ENCODE measurements around the gene IL17C. TPM values are rescaled to one million over a fixed set of nuclear protein-coding genes. Genes with fewer than 3 reads are reported as not detected.

IL17C gene
- total and polyA plus RNA-seq, 2 donors (not counting 3 experiments of a cell fraction or from before 2014, with no cell fraction given), result 0.17 TPM; not detected in 1

DNA sequence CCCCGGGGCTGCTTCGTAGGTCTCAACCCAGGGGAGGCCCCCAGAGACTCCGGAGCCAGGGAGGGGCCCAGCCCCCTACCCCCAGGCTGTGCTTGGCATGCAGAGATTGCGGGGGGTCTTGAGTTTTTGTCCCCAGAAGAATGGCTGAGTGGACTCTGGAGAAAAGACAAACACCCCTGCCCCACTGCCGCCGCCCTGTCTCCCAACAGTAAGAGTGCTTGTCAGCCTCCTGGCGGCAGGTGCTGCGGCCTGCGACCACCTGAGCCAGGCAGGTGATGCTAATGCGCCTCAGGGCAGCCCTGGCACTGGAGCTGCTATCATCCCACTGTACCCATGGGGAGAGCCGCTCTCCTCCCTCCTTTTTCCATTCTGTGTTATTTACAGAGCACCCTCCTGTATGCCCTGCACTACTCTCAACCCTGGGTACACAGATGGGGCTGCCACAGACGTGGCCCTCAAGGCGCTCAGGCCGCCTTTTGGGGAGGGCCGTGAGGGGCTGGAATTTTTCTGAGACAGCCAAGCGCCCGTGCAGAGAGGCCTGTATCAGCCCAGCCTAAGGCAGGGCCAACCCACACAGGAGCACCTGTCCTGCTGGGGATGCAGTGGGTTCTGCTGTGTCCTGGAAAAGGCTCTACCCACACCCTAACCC is 2.6 kb upstream of the IL17C start:
- FAIRE-seq (no peak), DNase-seq (ENCODE audit: low read depth, low spot score) (no peak)
- POLR2A ChIA-PET, result no interaction called here
- Histone ChIP-seq H3K36me3 (ENCODE audit: control insufficient read depth in 2 of 2, extremely low read depth in 1 of 2, insufficient read depth in 2 of 2, low read length in 2 of 2) (no peaks in the 10 kb centered on the region), H2AFZ (ENCODE audit: low read depth, low read length) (no peak overlapping the region), H3K4me1 (ENCODE audit: control insufficient read depth, extremely low read depth, insufficient read depth, low read length) (peaks cover 8% of the 10 kb centered on the region), H3K4me3 (replicated peaks in 1 of 3; ENCODE audit: insufficient read depth in 1 of 3, low read depth in 1 of 3, low read length in 3 of 3) (no peak overlapping the region), H4K20me1 (replicated peaks; ENCODE audit: control insufficient read depth, extremely low read depth, insufficient read depth, low read length) (no peaks in the 10 kb centered on the region), H3K79me2 (ENCODE audit: control insufficient read depth, insufficient read depth, low read length) (no peaks in the 10 kb centered on the region), H3K27me3 (ENCODE audit: control insufficient read depth in 2 of 2, insufficient read depth in 2 of 2, low read length in 2 of 2) (peaks cover 9 to 19% of the 10 kb centered on the region in 2 experiments), H3K4me2 (ENCODE audit: insufficient read depth, low read length) (no peak overlapping the region), H3K27ac (ENCODE audit: insufficient read depth, low read depth, low read length) (no peak overlapping the region), H3K9me1 (replicated peaks; ENCODE audit: control insufficient read depth, extremely low read depth, insufficient read depth, low read length) (no peaks in the 10 kb centered on the region), H3K9ac (replicated peaks; ENCODE audit: extremely low read depth, insufficient read depth, low read length) (no peak overlapping the region), H3K9me3 (replicated peaks; ENCODE audit: control insufficient read depth, insufficient read depth, low read length) (no peaks in the 10 kb centered on the region)
- intact Hi-C loops (cut with micrococcal nuclease) (loop anchor here (2.0 kb wide), 1 partner anchor 27 kb away; the partner anchor contains the start of gene MVD), dilution Hi-C loops (cut with MboI; ENCODE audit: extremely low pct_ligation_motif_present, low sequenced_read_pairs) (no loop called here)
- CTCF ChIA-PET, result interaction anchor here (1.3 kb wide), 1 partner anchor 49 kb away, joined by 3 read pairs; no protein-coding TSS in a partner anchor
- no peak for TF ChIP-seq POLR2AphosphoS5 (IDR thresholded peaks at IDR 0.05; ENCODE audit: insufficient read depth, low read depth, low read length)
- TF ChIP-seq, protein P1, sequence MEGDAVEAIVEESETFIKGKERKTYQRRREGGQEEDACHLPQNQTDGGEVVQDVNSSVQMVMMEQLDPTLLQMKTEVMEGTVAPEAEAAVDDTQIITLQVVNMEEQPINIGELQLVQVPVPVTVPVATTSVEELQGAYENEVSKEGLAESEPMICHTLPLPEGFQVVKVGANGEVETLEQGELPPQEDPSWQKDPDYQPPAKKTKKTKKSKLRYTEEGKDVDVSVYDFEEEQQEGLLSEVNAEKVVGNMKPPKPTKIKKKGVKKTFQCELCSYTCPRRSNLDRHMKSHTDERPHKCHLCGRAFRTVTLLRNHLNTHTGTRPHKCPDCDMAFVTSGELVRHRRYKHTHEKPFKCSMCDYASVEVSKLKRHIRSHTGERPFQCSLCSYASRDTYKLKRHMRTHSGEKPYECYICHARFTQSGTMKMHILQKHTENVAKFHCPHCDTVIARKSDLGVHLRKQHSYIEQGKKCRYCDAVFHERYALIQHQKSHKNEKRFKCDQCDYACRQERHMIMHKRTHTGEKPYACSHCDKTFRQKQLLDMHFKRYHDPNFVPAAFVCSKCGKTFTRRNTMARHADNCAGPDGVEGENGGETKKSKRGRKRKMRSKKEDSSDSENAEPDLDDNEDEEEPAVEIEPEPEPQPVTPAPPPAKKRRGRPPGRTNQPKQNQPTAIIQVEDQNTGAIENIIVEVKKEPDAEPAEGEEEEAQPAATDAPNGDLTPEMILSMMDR (IDR thresholded peaks at IDR 0.05; ENCODE audit: extremely low read depth in 1 of 2, insufficient read depth in 1 of 2, low read depth in 1 of 2, low read length in 2 of 2), result no peak
- TF ChIP-seq GATA2 (IDR thresholded peaks at IDR 0.05; ENCODE audit: insufficient read depth, insufficient read length, low read depth, low read length), result no peak
- TF ChIP-seq, protein P2, sequence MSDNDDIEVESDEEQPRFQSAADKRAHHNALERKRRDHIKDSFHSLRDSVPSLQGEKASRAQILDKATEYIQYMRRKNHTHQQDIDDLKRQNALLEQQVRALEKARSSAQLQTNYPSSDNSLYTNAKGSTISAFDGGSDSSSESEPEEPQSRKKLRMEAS (IDR thresholded peaks at IDR 0.05; ENCODE audit: insufficient read depth, insufficient read length), result no peak
- TF ChIP-seq EZH2 (IDR thresholded peaks at IDR 0.05; ENCODE audit: borderline replicate concordance, low read depth, low read length, severe bottlenecking), result no peak
- no peak for TF ChIP-seq JUN (IDR thresholded peaks at IDR 0.05; ENCODE audit: borderline replicate concordance, insufficient read depth, insufficient read length, low read depth)
- no peak for TF ChIP-seq FOS (IDR thresholded peaks at IDR 0.05; ENCODE audit: borderline replicate concordance, insufficient read depth, low read length)
- TF ChIP-seq POLR2A (IDR thresholded peaks at IDR 0.05; ENCODE audit: low read depth, low read length), result no peak
- TF ChIP-seq MYC (IDR thresholded peaks at IDR 0.05; ENCODE audit: low read depth, low read length), result no peak
- no TSS peak for BruUV-seq (replicated peaks)

Data from endothelial cell of umbilical vein (primary cell).